HEK293 (cell line): Measurements from ENCODE around the gene HOXD10.

Experiments used
- CTCF ChIA-PET: fragments of 350-600 bp; formaldehyde crosslinking; extraction: SDS; loops from one replicate; lab custom pipeline; 2021; ENCODE audit warnings: antibody characterized with exemption; lab: Yijun Ruan, JAX
- POLR2A ChIA-PET: fragments of 300-600 bp; formaldehyde crosslinking; extraction: SDS; loops from one replicate; lab custom pipeline; 2020; ENCODE audit warnings: antibody characterized with exemption, inconsistent platforms; lab: Yijun Ruan, JAX
- H3K27ac ChIP-seq: fragments of 200-500 bp; sonication (Bioruptor generic); 2 replicates; pipeline ENCODE4 v1.5.1; 2014; ENCODE audit warnings: low read depth, low read length, control low read depth, inconsistent platforms; ENCODE audit errors: extremely low read depth
- H3K36me3 ChIP-seq, 2 experiments: fragments of 200-500 bp in 1 of 2; sonication (Bioruptor generic) in 1 of 2; 1 replicate in 1 of 2; 2 replicates in 1 of 2; pipeline ENCODE4 v1.5.1; 2014 to 2017; ENCODE audit warnings: inconsistent platforms in 2 of 2, low read length in 2 of 2; ENCODE audit not compliant: control insufficient read depth in 2 of 2, insufficient read depth in 1 of 2
- H3K4me1 ChIP-seq: fragments of 200-500 bp; sonication (Bioruptor generic); 2 replicates; pipeline ENCODE4 v1.5.1; 2014; ENCODE audit warnings: mild to moderate bottlenecking, low read length, inconsistent platforms; ENCODE audit not compliant: control insufficient read depth, insufficient read depth
- H3K4me3 ChIP-seq: 2 replicates; pipeline ENCODE4 v1.5.1; 2011; ENCODE audit warnings: low read depth, mild to moderate bottlenecking, control low read depth, low read length, moderate library complexity
- H3K9me3 ChIP-seq: fragments of 200-500 bp; sonication (Bioruptor generic); 2 replicates; pipeline ENCODE4 v1.5.1; 2014; ENCODE audit warnings: low read depth, low read length, inconsistent platforms; ENCODE audit not compliant: control insufficient read depth, insufficient read depth
- ZFP3 ChIP-seq: fragments of 450-650 bp; formaldehyde crosslinking; IDR thresholded peaks from 2 replicates; pipeline ENCODE4 v1.5.1; 2016; ENCODE audit warnings: low read depth, missing biosample characterization, missing genetic modification characterization
- ZNF114 ChIP-seq: fragments of 450-650 bp; formaldehyde crosslinking; IDR thresholded peaks from 2 replicates; pipeline ENCODE4 v1.5.0; 2017; ENCODE audit warnings: missing biosample characterization, missing genetic modification characterization
- ZNF138 ChIP-seq: fragments of 450-650 bp; formaldehyde crosslinking; IDR thresholded peaks from 2 replicates; pipeline ENCODE4 v1.5.1; 2016; ENCODE audit warnings: missing biosample characterization, missing genetic modification characterization, borderline replicate concordance
- ZNF202 ChIP-seq: fragments of 450-650 bp; formaldehyde crosslinking; IDR thresholded peaks from 2 replicates; pipeline ENCODE4 v1.5.1; 2016; ENCODE audit warnings: missing biosample characterization, missing genetic modification characterization, borderline replicate concordance
- ZNF24 ChIP-seq: fragments of 450-650 bp; formaldehyde crosslinking; IDR thresholded peaks from 2 replicates; pipeline ENCODE4 v1.5.1; 2016; ENCODE audit warnings: missing biosample characterization, missing genetic modification characterization
- ZNF248 ChIP-seq: fragments of 450-650 bp; formaldehyde crosslinking; IDR thresholded peaks from 2 replicates; pipeline ENCODE4 v1.5.1; 2017; ENCODE audit warnings: missing biosample characterization, missing genetic modification characterization
- ZNF394 ChIP-seq: fragments of 450-650 bp; formaldehyde crosslinking; IDR thresholded peaks from 2 replicates; pipeline ENCODE4 v1.5.1; 2016; ENCODE audit warnings: missing biosample characterization, missing genetic modification characterization, mild to moderate bottlenecking, moderate library complexity, borderline replicate concordance
- ZNF416 ChIP-seq: fragments of 450-650 bp; formaldehyde crosslinking; IDR thresholded peaks from 2 replicates; pipeline ENCODE4 v1.5.1; 2016; ENCODE audit warnings: missing biosample characterization, missing genetic modification characterization
- ZNF514 ChIP-seq: fragments of 450-650 bp; formaldehyde crosslinking; IDR thresholded peaks from 2 replicates; pipeline ENCODE4 v1.5.1; 2016; ENCODE audit warnings: missing biosample characterization, missing genetic modification characterization
- ZNF596 ChIP-seq: fragments of 450-650 bp; IDR thresholded peaks from 2 replicates; pipeline ENCODE4 v1.5.0; 2018; ENCODE audit warnings: missing biosample characterization, mild to moderate bottlenecking, missing genetic modification characterization, moderate library complexity
- ZNF621 ChIP-seq: fragments of 450-650 bp; formaldehyde crosslinking; IDR thresholded peaks from 2 replicates; pipeline ENCODE4 v1.5.1; 2017; ENCODE audit warnings: missing biosample characterization, missing genetic modification characterization
- TF ChIP-seq, protein P1 (sequence below): fragments of 450-650 bp; formaldehyde crosslinking; IDR thresholded peaks from 2 replicates; pipeline ENCODE4 v1.5.1; 2016; ENCODE audit warnings: missing biosample characterization, missing genetic modification characterization
- TF ChIP-seq, protein P2 (sequence below): fragments of 450-650 bp; formaldehyde crosslinking; IDR thresholded peaks from 2 replicates; pipeline ENCODE4 v1.5.1; 2017; ENCODE audit warnings: missing biosample characterization, missing genetic modification characterization

The HOXD10 gene

DNA sequence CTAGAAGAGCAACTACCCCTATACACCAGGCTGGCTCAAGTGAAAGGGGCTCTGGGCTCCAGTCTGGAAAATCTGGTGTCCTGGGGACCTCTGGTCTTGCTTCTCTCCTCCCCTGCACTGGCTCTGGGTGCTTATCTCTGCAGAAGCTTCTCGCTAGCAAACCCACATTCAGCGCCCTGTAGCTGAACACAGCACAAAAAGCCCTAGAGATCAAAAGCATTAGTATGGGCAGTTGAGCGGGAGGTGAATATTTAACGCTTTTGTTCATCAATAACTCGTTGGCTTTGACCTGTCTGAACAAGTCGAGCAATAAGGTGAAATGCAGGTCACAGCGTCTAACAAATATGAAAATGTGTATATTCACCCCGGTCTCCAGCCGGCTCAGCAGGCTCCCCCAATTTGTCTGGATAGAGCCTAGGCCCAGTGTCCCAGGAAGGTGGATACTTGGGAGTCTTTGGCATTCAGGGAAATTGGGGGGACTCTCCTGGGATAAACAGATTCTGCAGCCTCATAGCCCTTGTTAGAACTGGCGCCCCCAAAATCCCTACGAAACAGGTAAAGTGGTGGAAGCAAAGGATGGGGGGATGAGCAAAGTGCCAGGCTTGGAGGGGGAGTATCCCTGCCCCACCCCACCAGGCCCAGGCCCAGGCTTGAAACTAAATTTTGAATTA lies 32.3 kb downstream of the HOXD10 start (continued):
- no peak for TF ChIP-seq ZFP3
- TF ChIP-seq, protein P1, sequence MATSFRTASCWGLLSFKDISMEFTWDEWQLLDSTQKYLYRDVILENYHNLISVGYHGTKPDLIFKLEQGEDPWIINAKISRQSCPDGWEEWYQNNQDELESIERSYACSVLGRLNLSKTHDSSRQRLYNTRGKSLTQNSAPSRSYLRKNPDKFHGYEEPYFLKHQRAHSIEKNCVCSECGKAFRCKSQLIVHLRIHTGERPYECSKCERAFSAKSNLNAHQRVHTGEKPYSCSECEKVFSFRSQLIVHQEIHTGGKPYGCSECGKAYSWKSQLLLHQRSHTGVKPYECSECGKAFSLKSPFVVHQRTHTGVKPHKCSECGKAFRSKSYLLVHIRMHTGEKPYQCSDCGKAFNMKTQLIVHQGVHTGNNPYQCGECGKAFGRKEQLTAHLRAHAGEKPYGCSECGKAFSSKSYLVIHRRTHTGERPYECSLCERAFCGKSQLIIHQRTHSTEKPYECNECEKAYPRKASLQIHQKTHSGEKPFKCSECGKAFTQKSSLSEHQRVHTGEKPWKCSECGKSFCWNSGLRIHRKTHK: no peak
- TF ChIP-seq ZNF394: no peak
- TF ChIP-seq, all 188 proteins: peak for 0

DNA sequence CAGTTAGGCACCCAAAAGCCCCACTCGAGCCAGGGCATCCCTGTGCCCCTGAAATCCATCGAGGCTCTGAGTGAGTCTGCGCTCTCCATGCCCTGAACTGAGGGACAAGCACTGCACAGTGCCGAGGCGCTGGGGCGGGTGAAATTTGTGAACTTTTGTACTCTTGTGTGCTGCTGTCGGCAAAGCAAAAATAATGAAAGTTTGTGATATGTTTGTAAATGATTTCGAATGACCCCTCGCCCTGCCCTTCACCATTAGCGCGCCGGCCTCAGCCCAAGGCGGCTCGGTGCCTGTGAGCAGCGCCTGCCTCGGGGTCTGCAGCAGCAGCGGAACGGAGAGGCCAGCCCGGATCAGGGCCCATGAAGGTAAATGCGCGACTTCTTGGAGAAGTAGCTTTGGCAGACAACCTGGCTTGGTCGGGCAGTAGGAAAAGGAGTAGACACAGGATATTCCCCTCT lies 32.9 kb downstream of the HOXD10 start:
- ChIA-PET CTCF (interaction anchor here (3.2 kb wide), 1 partner anchor 9 kb away, joined by 16 read pairs; no protein-coding TSS in a partner anchor), POLR2A (no interaction called here)
- Histone ChIP-seq H3K4me3 (no peak overlapping the region), H3K36me3 (peaks cover 0 to 39% of the 10 kb centered on the region in 2 experiments; a peak in 1 of 3 replicates), H3K9me3 (no peaks in the 10 kb centered on the region), H3K27ac (no peak overlapping the region), H3K4me1 (peaks cover 23% of the 10 kb centered on the region)
- TF ChIP-seq ZNF416 (tag by site-specific recombination) (no peak), ZNF114 (tag by site-specific recombination) (no peak), ZNF24 (tag by site-specific recombination) (no peak), ZNF514 (tag by site-specific recombination) (no peak)
- TF ChIP-seq, protein P2, sequence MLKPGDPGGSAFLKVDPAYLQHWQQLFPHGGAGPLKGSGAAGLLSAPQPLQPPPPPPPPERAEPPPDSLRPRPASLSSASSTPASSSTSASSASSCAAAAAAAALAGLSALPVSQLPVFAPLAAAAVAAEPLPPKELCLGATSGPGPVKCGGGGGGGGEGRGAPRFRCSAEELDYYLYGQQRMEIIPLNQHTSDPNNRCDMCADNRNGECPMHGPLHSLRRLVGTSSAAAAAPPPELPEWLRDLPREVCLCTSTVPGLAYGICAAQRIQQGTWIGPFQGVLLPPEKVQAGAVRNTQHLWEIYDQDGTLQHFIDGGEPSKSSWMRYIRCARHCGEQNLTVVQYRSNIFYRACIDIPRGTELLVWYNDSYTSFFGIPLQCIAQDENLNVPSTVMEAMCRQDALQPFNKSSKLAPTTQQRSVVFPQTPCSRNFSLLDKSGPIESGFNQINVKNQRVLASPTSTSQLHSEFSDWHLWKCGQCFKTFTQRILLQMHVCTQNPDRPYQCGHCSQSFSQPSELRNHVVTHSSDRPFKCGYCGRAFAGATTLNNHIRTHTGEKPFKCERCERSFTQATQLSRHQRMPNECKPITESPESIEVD: no peak

DNA sequence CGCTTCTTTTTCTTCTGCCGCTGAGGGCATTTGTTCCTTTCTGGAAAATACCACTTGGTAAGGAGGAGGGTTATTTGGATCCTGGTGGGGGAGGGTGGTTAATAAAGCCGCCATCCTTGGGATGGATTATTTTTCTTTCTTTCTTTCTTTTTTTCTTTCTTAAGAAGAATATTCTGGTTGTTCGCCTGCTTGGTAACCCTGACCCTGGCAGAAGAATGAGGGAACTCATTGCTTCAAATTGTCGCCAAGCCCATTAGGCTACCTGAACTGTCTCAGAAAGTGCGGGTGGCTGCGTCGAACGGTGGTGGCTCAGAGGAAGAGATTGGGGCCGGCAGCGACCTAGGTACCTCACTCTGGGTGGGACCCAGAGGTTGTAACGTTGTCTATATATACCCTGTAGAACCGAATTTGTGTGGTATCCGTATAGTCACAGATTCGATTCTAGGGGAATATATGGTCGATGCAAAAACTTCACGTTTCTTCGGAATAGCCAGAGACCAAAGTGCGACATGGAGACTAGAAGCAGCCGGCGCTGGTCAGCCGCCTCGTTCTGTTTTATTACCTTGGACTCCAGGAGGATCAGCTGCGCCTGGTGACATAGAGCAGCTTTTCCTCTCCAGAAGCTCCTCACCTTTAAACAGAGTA lies 33.5 kb downstream of the HOXD10 start:
- CTCF ChIA-PET: interaction anchor here (2.4 to 3.2 kb wide), 2 partner anchors 9 to 305 kb away, joined by 10 to 16 read pairs; no protein-coding TSS in a partner anchor
- Histone ChIP-seq H3K9me3 (no peaks in the 10 kb centered on the region), H3K4me3 (no peak overlapping the region), H3K36me3 (peaks cover 0 to 45% of the 10 kb centered on the region in 2 experiments; a peak in 1 of 3 replicates), H3K4me1 (peaks cover 23% of the 10 kb centered on the region), H3K27ac (no peak overlapping the region)
- TF ChIP-seq ZNF248 (tag by site-specific recombination): no peak
- peak; percentile 74; the same call in 1 of the 2 replicates for TF ChIP-seq ZNF596 (tag by site-specific recombination)
- POLR2A ChIA-PET: no interaction called here

DNA sequence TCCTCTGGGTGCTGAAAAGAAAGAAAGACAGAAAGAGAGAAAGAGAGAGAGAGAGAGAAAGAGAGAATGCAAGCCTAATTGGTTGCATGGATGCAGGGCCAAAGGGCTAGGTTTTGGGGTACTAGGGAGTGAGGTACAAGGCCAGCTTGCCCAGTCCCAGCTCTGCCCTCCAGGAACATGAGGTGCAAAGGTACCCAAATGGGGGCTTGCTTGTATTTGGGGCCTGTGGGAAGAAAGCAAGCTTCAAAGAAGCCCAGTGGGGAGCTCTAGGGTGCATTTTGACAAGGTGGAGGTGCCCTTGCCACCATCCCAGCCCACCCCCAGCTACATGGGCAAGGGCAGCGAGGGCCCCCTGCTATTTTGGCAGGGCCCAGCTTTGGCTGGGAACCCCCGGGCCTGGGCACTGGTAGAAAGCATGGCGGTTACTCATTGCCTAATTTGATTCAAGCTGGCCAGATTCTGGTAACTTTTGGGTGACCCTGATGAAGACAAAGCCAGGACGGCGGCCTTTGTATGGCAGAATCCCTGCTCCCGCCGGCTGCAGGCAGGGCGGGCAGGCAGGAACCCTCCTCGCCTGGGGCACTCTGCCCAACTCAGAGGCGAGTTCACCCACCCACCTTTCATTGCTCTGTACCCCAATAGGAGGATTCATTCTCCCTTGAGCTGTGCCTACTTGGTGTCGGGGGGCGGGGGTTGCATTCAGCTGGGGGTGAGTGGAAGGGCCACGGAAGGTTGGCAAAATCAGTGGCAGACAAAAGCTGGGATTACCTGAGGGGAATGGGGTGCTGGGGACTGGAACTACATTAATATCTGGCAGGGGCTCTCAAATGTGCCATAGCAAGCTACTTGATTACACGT lies 34.2 kb downstream of the HOXD10 start:
- peaks cover 20% of the 10 kb centered on the region for H3K4me1 ChIP-seq
- H3K36me3 ChIP-seq: peaks cover 0 to 46% of the 10 kb centered on the region in 2 experiments; a peak in 1 of 3 replicates
- H3K4me3 ChIP-seq: no peak overlapping the region
- ChIA-PET POLR2A (interaction anchor here (0.9 to 1.8 kb wide), 3 partner anchors 10 to 15 kb away, joined by 3 to 5 read pairs (median 4); no protein-coding TSS in a partner anchor), CTCF (interaction anchor here (0.7 to 3.2 kb wide), 4 partner anchors 10 to 979 kb away, joined by 3 to 16 read pairs (median 6); no protein-coding TSS in a partner anchor)
- H3K9me3 ChIP-seq: no peaks in the 10 kb centered on the region
- H3K27ac ChIP-seq: no peak overlapping the region; the same call in 1 of the 2 replicates
- TF ChIP-seq ZNF138 (no peak), ZNF621 (tag by site-specific recombination) (no peak), ZNF202 (tag by site-specific recombination) (no peak), ZNF416 (tag by site-specific recombination) (no peak)
